AG04450 (cell line): ENCODE measurements around the gene OR6A2. TPM values are rescaled to one million over a fixed set of nuclear protein-coding genes. Genes with fewer than 3 reads are reported as not detected.

Source experiments
- CTCF ChIA-PET: fragments of 300-600, 350-600 bp; formaldehyde crosslinking; extraction: SDS; loops from one replicate; lab custom pipeline; 2022; ENCODE audit warnings: antibody characterized with exemption, inconsistent platforms; lab: Charles Lee
- POLR2A ChIA-PET: fragments of 350-600 bp; formaldehyde crosslinking; extraction: SDS; loops from one replicate; lab custom pipeline; 2021; ENCODE audit warnings: antibody characterized with exemption, inconsistent platforms; lab: Yijun Ruan, JAX
- DNase-seq: peaks from one replicate; pipeline ENCODE4 v3.0.0-alpha.2; 2011; ENCODE audit warnings: low read depth, low spot score
- H3K27ac ChIP-seq: one replicate; pipeline ENCODE4 v1.5.1; 2012; ENCODE audit warnings: low read depth, low read length, control low read depth
- H3K27me3 ChIP-seq: one replicate; pipeline ENCODE4 v1.6.0; 2012; ENCODE audit warnings: low read length; ENCODE audit not compliant: control insufficient read depth, insufficient read depth
- H3K4me3 ChIP-seq: 2 replicates; pipeline ENCODE4 v1.5.1; 2011; ENCODE audit warnings: mild to moderate bottlenecking, low read depth, low read length, control low read depth
- H3K9me3 ChIP-seq: 2 replicates; pipeline ENCODE4 v1.5.1; 2012; ENCODE audit warnings: low read length; ENCODE audit not compliant: control insufficient read depth, insufficient read depth
- polyA plus RNA-seq: library from polyadenylated mRNA; depleted of rRNA; stranded (reverse); fragments of >200 nt; gene quantifications from 2 replicates; pipeline ENCODE4 v1.2.3, GENCODE V29; 2011
- TF ChIP-seq, protein P1 (sequence below): IDR thresholded peaks from 2 replicates; pipeline ENCODE4 v1.5.1; 2011; ENCODE audit warnings: low read depth, low read length, control low read depth, inconsistent platforms

Gene OR6A2
- polyA plus RNA-seq, 1 experiment: 0.02 TPM

DNA sequence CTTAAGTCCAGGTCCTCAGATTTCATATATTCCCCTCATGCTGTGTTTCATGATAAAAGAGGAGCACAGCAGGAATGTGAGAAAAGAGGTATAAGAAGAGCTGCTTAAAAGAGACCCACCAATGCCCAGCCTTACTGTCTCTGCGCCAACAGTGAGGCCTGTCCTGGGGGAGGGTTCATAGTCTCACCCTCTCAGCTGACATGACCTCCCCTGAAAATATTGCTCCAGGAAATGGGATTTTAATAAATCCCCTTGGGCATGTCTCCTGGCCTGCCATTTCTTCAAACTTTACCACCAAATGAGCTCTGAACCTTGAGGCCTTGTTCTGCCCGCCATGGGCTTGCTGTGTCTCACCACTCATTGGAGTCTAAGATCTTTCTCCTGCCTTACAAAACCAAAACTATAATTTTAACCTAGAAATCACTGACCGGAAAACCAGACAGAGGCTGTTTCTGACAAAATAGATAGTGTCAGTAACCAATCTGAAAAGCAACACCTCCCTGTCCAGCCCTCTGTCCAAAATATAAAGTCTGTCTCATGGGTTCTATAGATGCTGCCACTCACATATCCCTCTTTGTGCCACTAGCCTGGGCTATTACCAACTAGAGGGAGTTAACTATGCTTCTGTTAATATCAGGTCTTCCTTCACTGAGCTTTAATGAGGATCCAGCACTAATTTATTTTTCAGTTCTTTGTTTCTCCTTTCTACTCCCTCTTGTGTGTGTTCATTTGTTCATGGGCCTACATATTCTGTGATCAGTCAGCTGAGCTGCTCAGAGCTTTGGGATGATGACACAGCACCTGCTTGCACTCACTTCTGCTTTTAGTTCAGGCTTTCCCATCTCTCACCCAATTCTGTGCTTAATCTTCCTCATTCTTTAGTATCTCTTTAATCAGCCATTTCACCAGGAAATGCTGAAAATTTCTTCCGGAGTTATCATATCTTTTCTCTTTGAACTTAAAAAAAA lies 27.3 kb downstream of the OR6A2 start, which contains the start of gene OR2AG2:
OR2AG2 (minus strand) TSS at position 51 of the 968 bp plus-strand sequence. CDS start 3,019 bp downstream, outside the sequence.
- POLR2A ChIA-PET: no interaction called here
- CTCF ChIA-PET: interaction anchor here (0.9 to 1.2 kb wide), 3 partner anchors 16 to 40 kb away, joined by 4 to 5 read pairs (median 4); no protein-coding TSS in a partner anchor
- DNase-seq: no peak
- no peaks in the 10 kb centered on the region for H3K27me3 ChIP-seq
- TF ChIP-seq, protein P1, sequence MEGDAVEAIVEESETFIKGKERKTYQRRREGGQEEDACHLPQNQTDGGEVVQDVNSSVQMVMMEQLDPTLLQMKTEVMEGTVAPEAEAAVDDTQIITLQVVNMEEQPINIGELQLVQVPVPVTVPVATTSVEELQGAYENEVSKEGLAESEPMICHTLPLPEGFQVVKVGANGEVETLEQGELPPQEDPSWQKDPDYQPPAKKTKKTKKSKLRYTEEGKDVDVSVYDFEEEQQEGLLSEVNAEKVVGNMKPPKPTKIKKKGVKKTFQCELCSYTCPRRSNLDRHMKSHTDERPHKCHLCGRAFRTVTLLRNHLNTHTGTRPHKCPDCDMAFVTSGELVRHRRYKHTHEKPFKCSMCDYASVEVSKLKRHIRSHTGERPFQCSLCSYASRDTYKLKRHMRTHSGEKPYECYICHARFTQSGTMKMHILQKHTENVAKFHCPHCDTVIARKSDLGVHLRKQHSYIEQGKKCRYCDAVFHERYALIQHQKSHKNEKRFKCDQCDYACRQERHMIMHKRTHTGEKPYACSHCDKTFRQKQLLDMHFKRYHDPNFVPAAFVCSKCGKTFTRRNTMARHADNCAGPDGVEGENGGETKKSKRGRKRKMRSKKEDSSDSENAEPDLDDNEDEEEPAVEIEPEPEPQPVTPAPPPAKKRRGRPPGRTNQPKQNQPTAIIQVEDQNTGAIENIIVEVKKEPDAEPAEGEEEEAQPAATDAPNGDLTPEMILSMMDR: no peak
- H3K4me3 ChIP-seq: no peak within 1 kb of the TSS
- H3K27ac ChIP-seq: no peak within 1 kb of the TSS
- H3K9me3 ChIP-seq: no peaks in the 10 kb centered on the region

DNA sequence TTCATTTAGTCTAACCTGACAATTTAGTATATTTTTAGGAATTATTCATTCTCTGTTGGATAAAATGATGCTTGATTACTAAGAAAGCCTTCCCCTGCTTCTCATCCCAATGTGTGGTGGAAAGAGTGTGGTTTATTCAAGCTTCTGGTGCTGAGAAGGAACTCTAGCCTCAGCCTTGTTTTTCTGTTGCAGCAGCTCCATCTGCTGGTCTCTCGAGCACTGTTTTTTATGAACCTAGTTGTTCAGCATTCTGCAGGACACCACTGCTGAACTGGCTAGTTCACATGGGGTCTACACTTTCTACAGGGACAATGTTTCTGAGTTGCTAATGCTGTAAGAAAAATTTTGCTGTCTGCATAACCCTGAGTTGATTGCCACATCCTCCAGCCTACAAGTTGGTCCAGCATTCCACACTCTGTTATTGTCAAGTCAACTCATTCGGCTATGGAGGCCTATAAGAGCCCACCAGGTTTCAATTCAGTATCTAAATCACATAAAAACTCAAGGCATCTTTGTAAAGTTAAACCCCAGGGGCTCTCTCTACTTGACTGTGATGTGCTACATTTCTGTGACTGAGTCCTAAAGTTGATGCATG lies 42.0 kb downstream of the OR6A2 start:
- POLR2A ChIA-PET: no interaction called here
- CTCF ChIA-PET: interaction anchor here (0.6 to 3.7 kb wide), 14 partner anchors 11 to 477 kb away, joined by 3 to 54 read pairs (median 4); no protein-coding TSS in a partner anchor
- TF ChIP-seq, protein P1: peak; percentile 74
- H3K9me3 ChIP-seq: no peaks in the 10 kb centered on the region
- no peak overlapping the region for H3K4me3 ChIP-seq
- peak; percentile 15 for DNase-seq
- no peaks in the 10 kb centered on the region for H3K27me3 ChIP-seq
- no peak overlapping the region for H3K27ac ChIP-seq

- no peak for DNase-seq
- TF ChIP-seq, protein P1: no peak
- no peaks in the 10 kb centered on the region for H3K9me3 ChIP-seq
- H3K27ac ChIP-seq: no peak overlapping the region
- ChIA-PET POLR2A (no interaction called here), CTCF (interaction anchor here (0.6 to 4.1 kb wide), 19 partner anchors 10 to 936 kb away, joined by 3 to 54 read pairs (median 5); partner anchors contain the start of genes FHIP1B and MRPL17)
- no peaks in the 10 kb centered on the region for H3K27me3 ChIP-seq
- no peak overlapping the region for H3K4me3 ChIP-seq
Measured at GRCh38 chr11:6755953-6756347, 43.5 kb downstream of the OR6A2 start.

DNA sequence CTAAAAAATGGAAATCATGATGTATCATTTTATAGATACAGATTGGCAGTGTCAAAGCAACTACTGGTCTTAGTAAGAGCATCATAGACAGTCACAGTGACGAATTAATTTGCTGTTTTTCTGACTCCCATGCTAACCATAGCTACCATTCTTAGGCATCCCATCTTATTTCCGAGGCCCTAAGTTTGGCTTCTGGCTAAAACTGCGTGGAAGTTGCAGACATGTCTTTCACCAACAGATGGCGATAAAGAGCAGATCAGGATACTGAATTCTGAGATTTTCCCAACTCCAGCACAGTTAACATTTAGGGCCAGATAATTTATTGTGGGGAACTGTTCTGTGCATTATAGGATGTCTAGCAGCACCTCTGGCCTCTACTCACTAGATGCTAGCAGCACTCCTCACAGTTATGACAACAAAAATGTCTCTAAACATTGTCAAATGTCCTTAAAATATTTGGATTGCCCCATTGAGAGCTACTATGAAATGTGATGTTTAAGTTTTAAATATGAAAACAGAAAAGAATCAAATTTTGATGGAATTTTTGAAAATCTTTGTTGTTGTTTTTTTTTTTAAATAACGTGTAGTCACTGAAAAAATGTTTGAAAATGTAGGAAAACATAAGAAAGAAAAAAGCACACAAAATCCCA lies 44.1 kb downstream of the OR6A2 start:
- ChIA-PET CTCF (interaction anchor here (0.6 to 4.1 kb wide), 38 partner anchors 9 to 939 kb away, joined by 3 to 54 read pairs (median 4); partner anchors contain the start of genes FHIP1B, MRPL17 and OR2AG2), POLR2A (no interaction called here)
- DNase-seq: no peak
- TF ChIP-seq, protein P1: peak; percentile 95
- Histone ChIP-seq H3K27me3 (no peaks in the 10 kb centered on the region), H3K27ac (no peak overlapping the region), H3K4me3 (no peak overlapping the region), H3K9me3 (no peaks in the 10 kb centered on the region)
